SK-N-SH treated with all-trans-retinoic acid at 6 μM for 48 hours (cell line): ENCODE measurements around the gene DYNC1LI1.
"Not testable (repeated sequence)": the region's sequence is repeated elsewhere in the genome, so short reads cannot be mapped to it uniquely, and the experiment has no call there.

ENCODE experiments used
- ATAC-seq: fragments of 200-7000 bp; cut with Tn5 transposase; 3 replicates; pipeline ENCODE4 v1.9.1; 2020; ENCODE audit warnings: mild to moderate bottlenecking, moderate library complexity
- ARNTL ChIP-seq: fragments of 450-650 bp; formaldehyde crosslinking; IDR thresholded peaks from 2 replicates; pipeline ENCODE4 v1.5.0; 2020; ENCODE audit warnings: low read depth, mild to moderate bottlenecking, moderate library complexity, borderline replicate concordance
- BACH2 ChIP-seq: fragments of 250-450 bp; sonication (Bioruptor Pico); IDR thresholded peaks from 2 replicates; pipeline ENCODE4 v1.9.0; 2021; ENCODE audit warnings: mild to moderate bottlenecking, borderline replicate concordance
- CSDC2 ChIP-seq: fragments of 250-450 bp; sonication (Bioruptor Pico); IDR thresholded peaks from 2 replicates; pipeline ENCODE4 v1.5.0; 2020; ENCODE audit warnings: mild to moderate bottlenecking, moderate library complexity
- ESRRG ChIP-seq: fragments of 250-450 bp; sonication (Bioruptor Pico); IDR thresholded peaks from 2 replicates; pipeline ENCODE4 v1.6.1; 2021; ENCODE audit warnings: mild to moderate bottlenecking
- GLIS3 ChIP-seq: fragments of 250-450 bp; sonication (Bioruptor Pico); IDR thresholded peaks from 2 replicates; pipeline ENCODE4 v1.5.0; 2020; ENCODE audit warnings: mild to moderate bottlenecking, moderate library complexity
- ISL1 ChIP-seq: fragments of 250-450 bp; sonication (Bioruptor Pico); IDR thresholded peaks from 2 replicates; pipeline ENCODE4 v2.1.2; 2022; ENCODE audit warnings: mild to moderate bottlenecking, moderate library complexity
- OSR1 ChIP-seq: fragments of 250-450 bp; sonication (Bioruptor Pico); IDR thresholded peaks from 2 replicates; pipeline ENCODE4 v1.8.0; 2022; ENCODE audit warnings: moderate library complexity, mild to moderate bottlenecking, inconsistent platforms
- PPARA ChIP-seq: fragments of 250-450 bp; sonication (Bioruptor Pico); IDR thresholded peaks from 2 replicates; pipeline ENCODE4 v1.5.0; 2020; ENCODE audit warnings: mild to moderate bottlenecking, borderline replicate concordance
- SNAI2 ChIP-seq: fragments of 250-450 bp; sonication (Bioruptor Pico); IDR thresholded peaks from 2 replicates; pipeline ENCODE4 v1.5.0; 2020; ENCODE audit warnings: mild to moderate bottlenecking, moderate library complexity
- TCF4 ChIP-seq: fragments of 250-450 bp; sonication (Bioruptor Pico); IDR thresholded peaks from 2 replicates; pipeline ENCODE4 v1.8.0; 2021; ENCODE audit warnings: mild to moderate bottlenecking, moderate library complexity, borderline replicate concordance
- TOX ChIP-seq: fragments of 250-450 bp; sonication (Bioruptor Pico); IDR thresholded peaks from 2 replicates; pipeline ENCODE4 v1.8.0; 2021; ENCODE audit warnings: mild to moderate bottlenecking, moderate library complexity, borderline replicate concordance
- ZC3H10 ChIP-seq: fragments of 250-450 bp; sonication (Bioruptor Pico); IDR thresholded peaks from 2 replicates; pipeline ENCODE4 v1.5.1; 2021; ENCODE audit warnings: mild to moderate bottlenecking, moderate library complexity
- ZFP3 ChIP-seq: fragments of 250-450 bp; sonication (Bioruptor Pico); IDR thresholded peaks from 2 replicates; pipeline ENCODE4 v1.5.0; 2020; ENCODE audit warnings: mild to moderate bottlenecking, moderate library complexity
- ZFP30 ChIP-seq: fragments of 450-650 bp; formaldehyde crosslinking; IDR thresholded peaks from 2 replicates; pipeline ENCODE4 v1.5.0; 2022; ENCODE audit warnings: mild to moderate bottlenecking, moderate library complexity
- ZNF565 ChIP-seq: fragments of 450-650 bp; formaldehyde crosslinking; conservative IDR thresholded peaks from 2 replicates; pipeline ENCODE4 v1.5.0; 2020; ENCODE audit warnings: low read depth, mild to moderate bottlenecking, moderate library complexity
- ZNF8 ChIP-seq: fragments of 450-650 bp; formaldehyde crosslinking; IDR thresholded peaks from 2 replicates; pipeline ENCODE4 v1.5.0; 2020; ENCODE audit warnings: mild to moderate bottlenecking, moderate library complexity
- TF ChIP-seq, protein P1 (sequence below): fragments of 250-450 bp; sonication (Bioruptor Pico); IDR thresholded peaks from 2 replicates; pipeline ENCODE4 v1.8.0; 2021; ENCODE audit warnings: low read depth, mild to moderate bottlenecking, moderate library complexity, borderline replicate concordance
- TF ChIP-seq, protein P2 (sequence below): fragments of 250-450 bp; sonication (Bioruptor Pico); IDR thresholded peaks from 2 replicates; pipeline ENCODE4 v1.5.1; 2020; ENCODE audit warnings: low read depth, mild to moderate bottlenecking, moderate library complexity
- TF ChIP-seq, protein P3 (sequence below): fragments of 250-450 bp; sonication (Bioruptor Pico); IDR thresholded peaks from 2 replicates; pipeline ENCODE4 v1.5.1; 2021; ENCODE audit warnings: mild to moderate bottlenecking, moderate library complexity
- TF ChIP-seq, protein P4 (sequence below): fragments of 250-450 bp; sonication (Bioruptor Pico); IDR thresholded peaks from 2 replicates; pipeline ENCODE4 v1.8.0; 2020; ENCODE audit warnings: mild to moderate bottlenecking, moderate library complexity, borderline replicate concordance

The DYNC1LI1 gene

DNA sequence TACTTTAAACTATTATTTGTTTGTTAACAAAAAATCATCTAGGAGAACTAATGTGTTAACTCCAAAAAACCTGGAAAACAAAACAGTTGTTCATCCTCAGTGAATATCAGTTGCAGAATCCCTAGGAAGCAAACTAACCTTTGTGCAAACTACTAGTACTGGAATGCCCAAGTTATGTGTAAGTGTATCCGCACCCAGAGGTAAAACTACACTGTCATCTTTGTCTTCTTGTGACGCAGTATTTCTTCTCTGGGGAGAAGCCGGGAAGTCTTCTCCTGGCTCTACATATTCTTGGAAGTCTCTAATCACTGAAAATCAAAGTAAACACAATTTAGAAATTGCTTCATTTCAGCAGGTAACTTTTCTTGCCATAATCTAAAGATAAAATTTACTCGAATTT, 29.8 kb downstream of the DYNC1LI1 start:
- ATAC-seq: no peak
- no peak for TF ChIP-seq ZC3H10 (CRISPR knock-in tag)

DNA sequence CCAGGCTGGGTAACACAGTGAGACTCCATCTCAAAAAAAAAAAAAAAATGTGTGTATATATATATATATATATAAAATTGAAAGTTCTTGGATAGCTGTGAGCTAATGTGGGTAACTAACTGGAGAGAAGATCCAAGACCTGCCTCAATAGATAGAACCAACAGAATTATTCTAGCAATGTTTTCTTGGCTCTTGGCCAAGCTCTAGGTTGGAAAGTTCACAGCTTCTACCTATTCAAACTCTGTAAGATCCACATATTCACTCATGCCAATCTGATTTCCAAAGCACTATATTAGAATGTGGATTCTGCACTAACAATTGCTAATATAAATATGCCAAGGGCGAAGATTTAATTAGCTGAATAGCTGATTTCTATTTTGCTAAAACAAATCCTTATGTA, 38.2 kb downstream of the DYNC1LI1 start:
- ATAC-seq: no peak
- no peak for TF ChIP-seq PPARA

DNA sequence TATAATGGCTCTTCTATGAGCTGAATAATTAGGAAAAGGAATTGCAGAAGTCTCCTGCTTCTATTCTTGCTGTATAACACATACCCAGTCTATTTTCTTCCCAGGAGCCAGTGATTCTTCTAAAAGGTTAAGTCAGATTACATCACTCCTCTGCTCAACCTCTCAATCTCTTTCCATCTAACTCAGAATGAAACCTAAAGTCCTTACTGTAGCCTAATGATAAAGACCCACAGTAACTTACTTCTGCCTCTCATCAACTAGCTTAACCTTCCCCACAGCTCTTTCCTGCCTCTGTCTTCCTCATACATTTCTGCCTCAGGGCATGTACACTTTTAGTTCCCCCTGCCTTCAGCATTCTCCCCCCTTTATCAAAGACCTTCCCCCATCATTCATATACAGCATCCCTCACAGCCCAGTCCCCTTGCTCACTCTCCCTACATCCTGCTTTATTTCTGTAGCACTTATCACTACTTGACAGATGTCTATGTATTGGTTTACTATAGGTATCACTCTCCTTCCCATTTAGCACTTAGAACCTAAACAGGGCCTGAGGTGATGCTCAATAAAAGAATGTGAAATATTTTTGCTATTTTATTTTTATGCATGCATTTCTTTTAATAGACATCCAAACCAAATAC, 39.5 kb downstream of the DYNC1LI1 start:
- ATAC-seq: peak; percentile 33; the same call in 2 of the 3 replicates
- TF ChIP-seq ZNF8 (CRISPR knock-in tag) (no peak), PPARA (no peak), TOX (no peak), ZFP3 (CRISPR knock-in tag) (no peak), CSDC2 (CRISPR knock-in tag) (no peak), ZC3H10 (CRISPR knock-in tag) (no peak), BACH2 (CRISPR knock-in tag) (no peak), OSR1 (CRISPR knock-in tag) (no peak), ZFP30 (CRISPR knock-in tag) (no peak), TCF4 (no peak), SNAI2 (CRISPR knock-in tag) (no peak), GLIS3 (no peak), ZNF565 (CRISPR knock-in tag) (no peak), ARNTL (CRISPR knock-in tag) (no peak), ESRRG (CRISPR knock-in tag) (no peak), ISL1 (CRISPR knock-in tag) (no peak)
- TF ChIP-seq, protein P1, sequence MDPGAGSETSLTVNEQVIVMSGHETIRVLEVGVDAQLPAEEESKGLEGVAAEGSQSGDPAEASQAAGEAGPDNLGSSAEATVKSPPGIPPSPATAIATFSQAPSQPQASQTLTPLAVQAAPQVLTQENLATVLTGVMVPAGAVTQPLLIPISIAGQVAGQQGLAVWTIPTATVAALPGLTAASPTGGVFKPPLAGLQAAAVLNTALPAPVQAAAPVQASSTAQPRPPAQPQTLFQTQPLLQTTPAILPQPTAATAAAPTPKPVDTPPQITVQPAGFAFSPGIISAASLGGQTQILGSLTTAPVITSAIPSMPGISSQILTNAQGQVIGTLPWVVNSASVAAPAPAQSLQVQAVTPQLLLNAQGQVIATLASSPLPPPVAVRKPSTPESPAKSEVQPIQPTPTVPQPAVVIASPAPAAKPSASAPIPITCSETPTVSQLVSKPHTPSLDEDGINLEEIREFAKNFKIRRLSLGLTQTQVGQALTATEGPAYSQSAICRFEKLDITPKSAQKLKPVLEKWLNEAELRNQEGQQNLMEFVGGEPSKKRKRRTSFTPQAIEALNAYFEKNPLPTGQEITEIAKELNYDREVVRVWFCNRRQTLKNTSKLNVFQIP: no peak
- TF ChIP-seq, protein P2, sequence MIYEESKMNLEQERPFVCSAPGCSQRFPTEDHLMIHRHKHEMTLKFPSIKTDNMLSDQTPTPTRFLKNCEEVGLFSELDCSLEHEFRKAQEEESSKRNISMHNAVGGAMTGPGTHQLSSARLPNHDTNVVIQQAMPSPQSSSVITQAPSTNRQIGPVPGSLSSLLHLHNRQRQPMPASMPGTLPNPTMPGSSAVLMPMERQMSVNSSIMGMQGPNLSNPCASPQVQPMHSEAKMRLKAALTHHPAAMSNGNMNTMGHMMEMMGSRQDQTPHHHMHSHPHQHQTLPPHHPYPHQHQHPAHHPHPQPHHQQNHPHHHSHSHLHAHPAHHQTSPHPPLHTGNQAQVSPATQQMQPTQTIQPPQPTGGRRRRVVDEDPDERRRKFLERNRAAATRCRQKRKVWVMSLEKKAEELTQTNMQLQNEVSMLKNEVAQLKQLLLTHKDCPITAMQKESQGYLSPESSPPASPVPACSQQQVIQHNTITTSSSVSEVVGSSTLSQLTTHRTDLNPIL: no peak
- TF ChIP-seq, protein P3, sequence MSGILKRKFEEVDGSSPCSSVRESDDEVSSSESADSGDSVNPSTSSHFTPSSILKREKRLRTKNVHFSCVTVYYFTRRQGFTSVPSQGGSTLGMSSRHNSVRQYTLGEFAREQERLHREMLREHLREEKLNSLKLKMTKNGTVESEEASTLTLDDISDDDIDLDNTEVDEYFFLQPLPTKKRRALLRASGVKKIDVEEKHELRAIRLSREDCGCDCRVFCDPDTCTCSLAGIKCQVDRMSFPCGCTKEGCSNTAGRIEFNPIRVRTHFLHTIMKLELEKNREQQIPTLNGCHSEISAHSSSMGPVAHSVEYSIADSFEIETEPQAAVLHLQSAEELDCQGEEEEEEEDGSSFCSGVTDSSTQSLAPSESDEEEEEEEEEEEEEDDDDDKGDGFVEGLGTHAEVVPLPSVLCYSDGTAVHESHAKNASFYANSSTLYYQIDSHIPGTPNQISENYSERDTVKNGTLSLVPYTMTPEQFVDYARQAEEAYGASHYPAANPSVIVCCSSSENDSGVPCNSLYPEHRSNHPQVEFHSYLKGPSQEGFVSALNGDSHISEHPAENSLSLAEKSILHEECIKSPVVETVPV (CRISPR knock-in tag): no peak

DNA sequence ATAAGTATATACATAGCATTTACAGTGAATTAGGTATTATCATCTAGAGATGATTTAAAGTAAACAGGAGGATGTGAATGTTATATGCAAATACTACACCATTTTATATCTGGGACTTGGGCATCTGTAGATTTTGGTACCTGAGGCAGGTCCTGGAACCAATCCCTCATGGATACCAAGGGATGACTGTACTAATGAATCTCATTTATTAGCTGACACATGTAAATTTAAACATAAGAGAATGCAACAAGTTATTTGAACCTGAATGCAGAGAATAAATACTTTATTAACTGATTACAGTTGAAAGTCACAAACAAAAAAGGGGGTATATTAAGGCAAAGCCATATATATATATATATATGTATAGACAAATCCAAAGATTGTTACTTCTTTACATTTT, 44.9 kb downstream of the DYNC1LI1 start:
- no peak for ATAC-seq
- TF ChIP-seq CSDC2 (CRISPR knock-in tag) (no peak), ZC3H10 (CRISPR knock-in tag) (no peak)
- TF ChIP-seq, protein P4, sequence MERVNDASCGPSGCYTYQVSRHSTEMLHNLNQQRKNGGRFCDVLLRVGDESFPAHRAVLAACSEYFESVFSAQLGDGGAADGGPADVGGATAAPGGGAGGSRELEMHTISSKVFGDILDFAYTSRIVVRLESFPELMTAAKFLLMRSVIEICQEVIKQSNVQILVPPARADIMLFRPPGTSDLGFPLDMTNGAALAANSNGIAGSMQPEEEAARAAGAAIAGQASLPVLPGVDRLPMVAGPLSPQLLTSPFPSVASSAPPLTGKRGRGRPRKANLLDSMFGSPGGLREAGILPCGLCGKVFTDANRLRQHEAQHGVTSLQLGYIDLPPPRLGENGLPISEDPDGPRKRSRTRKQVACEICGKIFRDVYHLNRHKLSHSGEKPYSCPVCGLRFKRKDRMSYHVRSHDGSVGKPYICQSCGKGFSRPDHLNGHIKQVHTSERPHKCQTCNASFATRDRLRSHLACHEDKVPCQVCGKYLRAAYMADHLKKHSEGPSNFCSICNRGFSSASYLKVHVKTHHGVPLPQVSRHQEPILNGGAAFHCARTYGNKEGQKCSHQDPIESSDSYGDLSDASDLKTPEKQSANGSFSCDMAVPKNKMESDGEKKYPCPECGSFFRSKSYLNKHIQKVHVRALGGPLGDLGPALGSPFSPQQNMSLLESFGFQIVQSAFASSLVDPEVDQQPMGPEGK (CRISPR knock-in tag): no peak

DNA sequence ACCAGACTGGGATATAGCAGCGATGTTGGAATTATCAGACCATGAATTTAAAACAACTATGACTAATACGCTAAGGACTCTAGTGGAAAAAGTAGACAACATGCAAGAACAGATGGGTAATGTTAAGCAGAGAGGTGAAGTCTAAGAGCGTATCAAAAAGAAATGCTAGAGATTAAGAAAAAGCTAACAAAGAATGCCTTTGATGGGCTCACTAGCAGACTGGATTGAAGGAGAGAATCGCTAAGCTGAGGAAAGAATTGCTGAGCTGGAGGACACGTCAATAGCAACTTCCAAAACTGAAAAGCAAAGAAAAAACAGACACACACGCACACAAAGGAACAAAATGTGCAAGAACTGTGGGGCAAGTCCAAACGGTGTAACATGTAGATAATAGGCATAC, 48.0 kb downstream of the DYNC1LI1 start:
- TF ChIP-seq GLIS3 (no peak), OSR1 (CRISPR knock-in tag) (no peak)
- TF ChIP-seq, protein P1: no peak
- ATAC-seq: no peak

DNA sequence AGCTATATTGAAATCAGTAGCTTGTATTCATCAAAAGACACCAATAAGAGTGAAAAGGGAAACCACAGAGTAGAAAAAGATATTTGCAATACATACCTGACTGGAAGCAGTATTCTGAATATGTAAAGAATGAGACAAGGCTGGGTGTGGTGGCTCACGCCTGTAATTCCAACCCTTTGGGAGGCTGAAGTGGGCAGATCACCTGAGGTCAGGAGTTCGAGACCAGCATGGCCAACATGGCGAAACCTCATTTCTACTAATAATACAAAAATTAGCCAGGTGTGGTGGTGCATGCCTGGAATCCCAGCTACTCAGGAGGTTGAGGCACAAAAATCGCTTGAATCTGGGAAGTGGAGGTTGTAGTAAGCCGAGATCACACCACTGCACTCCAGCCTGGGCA, 51.7 kb downstream of the DYNC1LI1 start:
- not testable (repeated sequence) for ATAC-seq

DNA sequence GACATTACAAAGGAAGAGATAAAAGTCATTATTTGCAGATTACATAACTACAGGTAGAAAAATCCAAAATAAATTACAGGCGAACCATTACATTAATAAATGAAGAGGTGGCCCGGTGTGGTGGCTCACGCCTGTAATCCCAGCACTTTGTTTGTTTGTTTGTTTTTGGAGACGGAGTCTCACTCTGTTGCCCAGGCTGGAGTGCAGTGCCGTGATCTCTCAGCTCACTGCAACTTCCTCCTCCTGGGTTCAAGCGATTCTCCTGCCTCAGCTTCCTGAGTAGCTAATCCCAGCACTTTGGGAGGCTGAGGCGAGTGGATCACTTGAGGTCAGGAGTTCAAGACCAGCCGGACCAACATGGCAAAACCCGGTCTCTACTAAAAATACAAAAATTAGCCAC, 53.9 kb downstream of the DYNC1LI1 start:
- not testable (repeated sequence) for ATAC-seq
